Measurements from ENCODE around the gene SLC6A3.

Gene SLC6A3

DNA sequence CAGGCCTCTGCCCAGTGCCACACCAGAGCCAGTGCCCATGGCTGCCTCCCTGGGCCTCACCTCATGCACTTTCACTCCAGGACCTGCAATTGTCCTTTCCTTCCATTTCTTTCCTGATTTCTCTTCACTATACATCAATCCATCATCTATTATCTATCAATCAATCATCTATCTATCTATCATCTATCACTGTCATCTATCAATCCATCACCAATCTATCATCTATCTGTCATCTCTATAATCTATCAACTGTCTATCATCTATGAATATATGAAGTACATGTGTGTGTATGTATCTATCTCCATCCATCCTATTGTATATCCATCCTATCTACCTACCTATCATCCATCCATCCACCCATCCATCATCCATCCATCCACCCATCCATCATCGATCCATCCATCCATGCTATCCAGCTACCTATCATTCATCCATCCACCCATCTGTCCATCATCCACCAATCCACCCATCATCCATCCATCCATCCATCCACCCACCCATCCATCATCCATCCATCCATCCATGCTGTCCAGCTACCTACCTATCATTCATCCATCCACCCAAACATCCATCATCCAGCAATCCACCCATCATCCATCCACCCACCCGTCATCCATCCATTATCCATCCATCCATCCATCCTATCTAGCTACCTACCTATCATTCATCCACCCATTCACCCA is 26.9 kb downstream of the SLC6A3 start:
- DNase-seq (ENCODE audit: low read depth) = no peak
- no peak overlapping the region for H3K4me3 ChIP-seq (ENCODE audit: control insufficient read depth, low read depth, low read length)
- TF ChIP-seq, protein P1, sequence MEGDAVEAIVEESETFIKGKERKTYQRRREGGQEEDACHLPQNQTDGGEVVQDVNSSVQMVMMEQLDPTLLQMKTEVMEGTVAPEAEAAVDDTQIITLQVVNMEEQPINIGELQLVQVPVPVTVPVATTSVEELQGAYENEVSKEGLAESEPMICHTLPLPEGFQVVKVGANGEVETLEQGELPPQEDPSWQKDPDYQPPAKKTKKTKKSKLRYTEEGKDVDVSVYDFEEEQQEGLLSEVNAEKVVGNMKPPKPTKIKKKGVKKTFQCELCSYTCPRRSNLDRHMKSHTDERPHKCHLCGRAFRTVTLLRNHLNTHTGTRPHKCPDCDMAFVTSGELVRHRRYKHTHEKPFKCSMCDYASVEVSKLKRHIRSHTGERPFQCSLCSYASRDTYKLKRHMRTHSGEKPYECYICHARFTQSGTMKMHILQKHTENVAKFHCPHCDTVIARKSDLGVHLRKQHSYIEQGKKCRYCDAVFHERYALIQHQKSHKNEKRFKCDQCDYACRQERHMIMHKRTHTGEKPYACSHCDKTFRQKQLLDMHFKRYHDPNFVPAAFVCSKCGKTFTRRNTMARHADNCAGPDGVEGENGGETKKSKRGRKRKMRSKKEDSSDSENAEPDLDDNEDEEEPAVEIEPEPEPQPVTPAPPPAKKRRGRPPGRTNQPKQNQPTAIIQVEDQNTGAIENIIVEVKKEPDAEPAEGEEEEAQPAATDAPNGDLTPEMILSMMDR (IDR thresholded peaks at IDR 0.05; ENCODE audit: control insufficient read depth, insufficient read depth, low read depth, low read length, missing control alignments) = no peak

DNA sequence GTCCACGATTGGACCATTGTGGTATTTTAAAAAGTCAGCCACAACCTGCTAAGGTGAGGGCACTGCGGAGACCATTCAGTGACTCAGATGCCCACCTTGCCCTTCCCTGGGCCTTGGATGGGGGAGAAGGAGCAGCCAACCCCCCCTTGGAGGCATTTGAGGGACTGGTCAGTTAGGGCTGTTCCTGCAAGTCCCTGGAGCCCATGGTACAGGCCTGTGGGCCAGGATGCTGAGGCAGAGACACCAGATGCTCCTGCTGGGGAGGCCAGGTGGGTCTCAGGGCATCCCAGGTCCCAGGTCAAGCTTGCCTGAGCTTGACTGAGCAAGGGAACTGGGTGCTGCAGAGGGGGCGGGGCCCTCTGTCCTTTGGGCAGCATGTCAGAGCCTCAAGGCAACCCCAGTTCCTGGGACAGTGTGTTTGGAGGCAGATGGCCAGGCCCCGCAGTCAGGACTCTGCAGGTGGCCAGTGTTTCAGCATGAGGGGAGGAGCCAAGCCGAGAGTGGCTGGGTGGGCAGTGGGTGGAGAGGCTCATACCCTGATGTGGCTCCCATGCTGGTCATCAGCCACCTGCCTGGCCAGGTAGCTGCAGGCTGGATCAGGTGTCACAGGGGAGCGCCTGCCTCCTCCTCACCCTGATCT is 27.5 kb downstream of the SLC6A3 start:
- TF ChIP-seq, protein P1 (IDR thresholded peaks at IDR 0.05; ENCODE audit: control insufficient read depth, insufficient read depth, low read depth, low read length, missing control alignments) = no peak
- no peak overlapping the region for H3K4me3 ChIP-seq (ENCODE audit: control insufficient read depth, low read depth, low read length)
- no peak for DNase-seq (ENCODE audit: low read depth)

DNA sequence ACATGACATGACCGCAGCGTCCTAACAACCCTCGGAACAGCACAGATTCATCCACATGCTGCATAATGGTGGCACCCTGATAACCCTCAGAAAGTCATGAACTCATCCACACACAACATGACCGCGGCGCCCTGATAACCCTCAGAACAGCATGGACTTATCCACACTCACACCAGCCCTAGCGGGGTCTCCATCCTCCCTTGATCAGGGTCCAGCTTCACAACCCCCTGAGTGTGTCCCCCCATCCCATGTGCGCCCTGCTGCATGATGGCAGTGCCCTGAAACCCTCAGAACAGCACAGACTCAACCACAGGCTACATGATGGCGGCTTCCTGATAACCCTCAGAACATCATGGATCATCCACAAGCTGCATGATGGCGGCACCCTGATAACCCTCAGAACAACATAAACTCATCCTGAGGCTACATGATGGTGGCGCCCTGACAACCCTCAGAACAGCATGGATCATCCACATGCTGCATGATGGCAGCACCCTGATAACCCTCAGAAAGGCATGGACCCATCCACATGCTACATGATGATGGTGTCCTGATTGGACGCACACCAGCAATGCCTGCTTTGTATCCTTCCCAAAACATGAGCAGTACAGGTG is 28.3 kb downstream of the SLC6A3 start:
- no peak for DNase-seq (ENCODE audit: low read depth)
- H3K4me3 ChIP-seq (ENCODE audit: control insufficient read depth, low read depth, low read length) = no peak overlapping the region
- TF ChIP-seq, protein P1 (IDR thresholded peaks at IDR 0.05; ENCODE audit: control insufficient read depth, insufficient read depth, low read depth, low read length, missing control alignments) = no peak

DNA sequence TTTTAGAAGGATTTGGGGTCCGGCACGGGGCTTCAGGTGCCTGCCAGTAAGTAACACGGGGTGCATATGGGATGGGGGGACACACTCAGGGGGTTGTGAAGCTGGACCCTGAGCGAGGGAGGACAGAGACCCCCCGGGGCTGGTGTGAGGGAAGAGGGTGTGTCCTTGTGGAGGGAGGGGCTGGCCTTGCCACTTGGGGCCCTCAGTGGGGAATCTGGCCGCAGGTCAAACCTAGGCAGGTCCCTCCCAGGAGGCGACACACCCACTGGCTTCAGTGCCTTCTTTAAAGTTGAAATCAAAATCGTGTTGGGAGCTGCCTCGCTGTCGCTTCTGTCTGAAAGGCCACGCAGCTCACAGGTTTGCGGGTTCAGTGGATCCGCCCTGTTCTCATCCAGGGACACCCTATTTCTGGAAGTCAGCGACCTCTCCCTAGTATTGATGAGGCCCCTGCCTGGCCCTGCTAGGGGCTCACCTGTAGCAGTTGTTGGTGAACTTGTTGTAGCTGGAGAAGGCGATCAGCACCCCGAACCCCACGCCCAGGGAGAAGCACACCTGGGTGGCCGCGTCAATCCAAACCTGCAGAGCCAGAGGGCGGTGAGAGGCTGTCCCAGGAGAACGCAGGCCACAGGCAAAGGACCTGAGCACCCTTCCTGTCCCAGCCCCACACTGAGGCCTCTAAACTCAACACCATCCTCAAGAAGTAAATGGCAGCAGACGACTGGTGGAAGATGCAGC is 29.4 kb downstream of the SLC6A3 start:
- no peak for DNase-seq (ENCODE audit: low read depth)
- TF ChIP-seq, protein P1 (IDR thresholded peaks at IDR 0.05; ENCODE audit: control insufficient read depth, insufficient read depth, low read depth, low read length, missing control alignments) = no peak

DNA sequence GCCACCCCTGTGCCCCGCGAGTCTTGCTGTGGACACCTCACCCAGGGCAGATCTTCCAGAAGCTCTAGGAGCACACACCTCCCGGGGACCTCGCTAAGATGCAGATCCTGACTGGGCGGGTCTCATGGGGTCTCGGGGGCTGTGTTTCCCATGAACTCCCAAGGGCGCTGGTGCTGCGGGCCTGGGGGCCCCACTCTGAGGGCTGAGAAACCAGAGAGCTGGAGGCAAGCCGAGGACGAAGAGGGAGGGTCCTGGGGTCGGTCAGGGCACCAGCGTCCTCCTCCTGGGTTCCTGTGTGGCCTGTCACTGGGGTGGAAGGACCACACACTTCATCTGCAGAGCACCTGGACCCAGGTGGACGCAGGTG is 30.2 kb downstream of the SLC6A3 start:
- H3K4me3 ChIP-seq (ENCODE audit: control insufficient read depth, low read depth, low read length) = no peak overlapping the region
- no peak for DNase-seq (ENCODE audit: low read depth)
- TF ChIP-seq, protein P1 (IDR thresholded peaks at IDR 0.05; ENCODE audit: control insufficient read depth, insufficient read depth, low read depth, low read length, missing control alignments) = no peak

More for the DNA sequence above, 29.4 kb downstream of the SLC6A3 start:
- no peak overlapping the region for H3K4me3 ChIP-seq (ENCODE audit: control insufficient read depth, low read depth, low read length)

DNA sequence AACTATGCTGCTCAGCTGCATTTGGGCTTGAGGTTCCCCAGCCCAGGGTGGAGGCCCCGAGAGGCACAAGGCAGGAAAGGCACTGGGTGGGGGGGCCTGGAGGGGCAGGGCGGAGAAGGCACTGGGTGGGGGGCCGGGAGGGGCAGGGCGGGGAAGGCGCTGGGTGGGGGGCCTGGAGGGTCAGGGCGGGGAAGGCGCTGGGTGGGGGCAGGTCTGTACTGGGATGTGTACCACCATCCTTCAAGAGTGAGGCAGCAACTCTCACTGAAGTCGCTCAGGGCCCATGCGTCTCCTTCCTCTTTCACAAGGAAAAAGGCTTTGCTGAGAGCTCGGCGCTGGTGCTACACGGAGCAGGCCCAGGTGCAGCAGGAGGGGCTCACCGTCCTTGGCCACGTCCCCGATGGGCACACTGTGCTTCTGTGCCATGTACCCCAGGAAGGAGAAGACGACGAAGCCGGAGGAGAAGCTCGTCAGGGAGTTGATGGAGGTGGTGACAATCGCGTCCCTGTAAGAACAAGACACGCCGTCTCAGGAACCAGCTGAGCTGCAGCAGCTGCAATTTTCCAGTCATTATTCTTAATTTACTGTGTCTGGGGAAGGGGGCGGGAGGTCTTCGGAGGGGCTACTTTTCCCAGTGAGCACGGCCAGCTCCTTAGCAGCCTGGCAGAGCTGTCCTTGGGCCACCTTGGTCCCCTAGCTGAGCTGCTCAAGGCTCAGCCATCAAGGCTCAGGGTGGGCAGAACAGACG is 30.8 kb downstream of the SLC6A3 start:
- DNase-seq (ENCODE audit: low read depth) = no peak
- TF ChIP-seq, protein P1 (IDR thresholded peaks at IDR 0.05; ENCODE audit: control insufficient read depth, insufficient read depth, low read depth, low read length, missing control alignments) = no peak

More for the DNA sequence above, 30.8 kb downstream of the SLC6A3 start:
- no peak overlapping the region for H3K4me3 ChIP-seq (ENCODE audit: control insufficient read depth, low read depth, low read length)

Data from AG09309 (cell line).